Nephron progenitor cell (in vitro differentiated cells): ENCODE measurements around the gene HYI.
"Not testable (repeated sequence)": the region's sequence is repeated elsewhere in the genome, so short reads cannot be mapped to it uniquely, and the experiment has no call there.

ENCODE experiments used
- DNase-seq: peaks from one replicate; pipeline ENCODE4 v3.0.0; 2021
- H3K27ac Mint-ChIP-seq: 2 replicates; pipeline ENCODE4 v1.8.0; 2021; ENCODE audit warnings: mild to moderate bottlenecking, moderate library complexity, mixed read lengths
- H3K27me3 Mint-ChIP-seq: 2 replicates; pipeline ENCODE4 v1.8.0; 2021; ENCODE audit warnings: mild to moderate bottlenecking, low read depth, mixed read lengths; ENCODE audit not compliant: poor library complexity
- H3K36me3 Mint-ChIP-seq: 2 replicates; pipeline ENCODE4 v1.8.0; 2021; ENCODE audit warnings: low read depth, mixed read lengths
- H3K4me1 Mint-ChIP-seq: 2 replicates; pipeline ENCODE4 v1.8.0; 2021; ENCODE audit warnings: mixed read lengths
- H3K4me3 Mint-ChIP-seq: 2 replicates; pipeline ENCODE4 v1.8.0; 2021; ENCODE audit warnings: mild to moderate bottlenecking, moderate library complexity, mixed read lengths
- H3K9me3 Mint-ChIP-seq: 2 replicates; pipeline ENCODE4 v1.8.0; 2021; ENCODE audit warnings: mild to moderate bottlenecking, moderate library complexity, mixed read lengths
- CTCF ChIP-seq: fragments of 200-600 bp; sonication (generic); IDR thresholded peaks from 2 replicates; pipeline ENCODE4 v1.5.0; 2021; ENCODE audit warnings: antibody characterized with exemption

Gene HYI

GRCh38 chr1:43460988-43461693, 7.4 kb upstream of the HYI start:
- no peaks in the 10 kb centered on the region for H3K4me1 Mint-ChIP-seq
- no peak overlapping the region for H3K27ac Mint-ChIP-seq
- no peak for DNase-seq
- TF ChIP-seq CTCF: no peak
- no peaks in the 10 kb centered on the region for H3K36me3 Mint-ChIP-seq
- H3K4me3 Mint-ChIP-seq: no peak overlapping the region
- peaks cover 39% of the 10 kb centered on the region for H3K9me3 Mint-ChIP-seq
- peaks cover 18% of the 10 kb centered on the region for H3K27me3 Mint-ChIP-seq

GRCh38 chr1:43458379-43458778, 4.6 kb upstream of the HYI start:
- H3K27ac Mint-ChIP-seq, DNase-seq, H3K4me3 Mint-ChIP-seq: not testable (repeated sequence)
- Mint-ChIP-seq H3K36me3 (peaks cover 13% of the 10 kb centered on the region), H3K9me3 (peaks cover 54% of the 10 kb centered on the region), H3K27me3 (peaks cover 15% of the 10 kb centered on the region), H3K4me1 (peaks cover 21% of the 10 kb centered on the region)

GRCh38 chr1:43455213-43455889, 1.6 kb upstream of the HYI start:
- no peak overlapping the region for H3K27ac Mint-ChIP-seq
- H3K27me3 Mint-ChIP-seq: peaks cover 15% of the 10 kb centered on the region
- TF ChIP-seq CTCF: no peak
- peak overlapping the region; percentile 31 for H3K4me3 Mint-ChIP-seq
- peaks cover 34% of the 10 kb centered on the region for H3K36me3 Mint-ChIP-seq
- DNase-seq: no peak
- peaks cover 32% of the 10 kb centered on the region for H3K4me1 Mint-ChIP-seq
- peaks cover 42% of the 10 kb centered on the region for H3K9me3 Mint-ChIP-seq

GRCh38 chr1:43454270-43455011, 710 bp upstream of the HYI start:
- no peak for DNase-seq
- H3K9me3 Mint-ChIP-seq: peaks cover 36% of the 10 kb centered on the region
- peak overlapping the region; percentile 83 for H3K4me3 Mint-ChIP-seq
- no peak for TF ChIP-seq CTCF
- peaks cover 15% of the 10 kb centered on the region for H3K27me3 Mint-ChIP-seq
- peaks cover 32% of the 10 kb centered on the region for H3K4me1 Mint-ChIP-seq
- peak overlapping the region; percentile 83 for H3K27ac Mint-ChIP-seq
- peaks cover 41% of the 10 kb centered on the region for H3K36me3 Mint-ChIP-seq

- Mint-ChIP-seq H3K9me3 (peaks cover 21% of the 10 kb centered on the region), H3K27me3 (peaks cover 6% of the 10 kb centered on the region), H3K36me3 (peaks cover 47% of the 10 kb centered on the region), H3K27ac (no peak overlapping the region), H3K4me1 (peaks cover 32% of the 10 kb centered on the region), H3K4me3 (peak overlapping the region; percentile 83)
- DNase-seq: no peak
- TF ChIP-seq CTCF: no peak
These were observed 816 bp downstream of the HYI start for GRCh38 chr1:43452789-43453441.
